Fibroblast of lung (primary cell): ENCODE measurements around the gene MROH2B. TPM values are rescaled to one million over a fixed set of nuclear protein-coding genes. Genes with fewer than 3 reads are reported as not detected.

ENCODE experiments used
- DNase-seq, 2 donors: peaks; one replicate each; pipeline versions ENCODE4 v3.0.0 to v3.0.0-alpha.2; 2010; ENCODE audit warnings: low read depth in 2 of 2
- H2AFZ ChIP-seq: 2 replicates; pipeline ENCODE4 v1.5.1; 2012; ENCODE audit warnings: low read length, control low read depth, inconsistent platforms
- H3K27ac ChIP-seq: 2 replicates; pipeline ENCODE4 v1.5.1; 2011; ENCODE audit warnings: low read length, control low read depth; ENCODE audit not compliant: insufficient read depth
- H3K27me3 ChIP-seq: 2 replicates; pipeline ENCODE4 v1.5.1; 2011; ENCODE audit warnings: mild to moderate bottlenecking, low read length; ENCODE audit not compliant: control insufficient read depth, insufficient read depth
- H3K36me3 ChIP-seq: 2 replicates; pipeline ENCODE4 v1.5.1; 2011; ENCODE audit warnings: low read length; ENCODE audit not compliant: control insufficient read depth, insufficient read depth
- H3K4me1 ChIP-seq: 2 replicates; pipeline ENCODE4 v1.5.1; 2011; ENCODE audit warnings: low read length; ENCODE audit not compliant: control insufficient read depth, insufficient read depth; ENCODE audit errors: extremely low read depth
- H3K4me2 ChIP-seq: 2 replicates; pipeline ENCODE4 v1.5.1; 2011; ENCODE audit warnings: low read length, control low read depth; ENCODE audit not compliant: insufficient read depth; ENCODE audit errors: extremely low read depth
- H3K4me3 ChIP-seq, 4 experiments: fragments of 200-600 bp in 1 of 4; sonication (generic) in 1 of 4; replicated peaks in 1 of 4; 2 replicates each; pipeline ENCODE4 v1.5.1; 2011 to 2016; ENCODE audit warnings: low read length in 4 of 4, low read depth in 3 of 4, mild to moderate bottlenecking in 3 of 4, control low read depth in 2 of 4, inconsistent platforms in 1 of 4, mixed read lengths in 1 of 4; ENCODE audit not compliant: insufficient read depth in 1 of 4; ENCODE audit errors: control extremely low read depth in 1 of 4
- H3K79me2 ChIP-seq: 2 replicates; pipeline ENCODE4 v1.5.1; 2012; ENCODE audit warnings: mild to moderate bottlenecking, low read length, inconsistent platforms; ENCODE audit not compliant: control insufficient read depth, insufficient read depth
- H3K9ac ChIP-seq: 2 replicates; pipeline ENCODE4 v1.5.1; 2011; ENCODE audit warnings: mild to moderate bottlenecking, low read length, control low read depth; ENCODE audit not compliant: insufficient read depth
- H3K9me3 ChIP-seq: 2 replicates; pipeline ENCODE4 v1.5.1; 2012; ENCODE audit warnings: low read depth, low read length; ENCODE audit not compliant: control insufficient read depth, insufficient read depth
- H4K20me1 ChIP-seq: 2 replicates; pipeline ENCODE4 v1.5.1; 2011; ENCODE audit warnings: low read length; ENCODE audit not compliant: control insufficient read depth, insufficient read depth; ENCODE audit errors: extremely low read depth
- EZH2 ChIP-seq: IDR thresholded peaks from 2 replicates; pipeline ENCODE4 v1.5.1; 2012; ENCODE audit warnings: low read length, control low read depth, mild to moderate bottlenecking; ENCODE audit errors: missing control alignments
- polyA plus RNA-seq, 2 donors: library from polyadenylated mRNA; depleted of rRNA in 1 of 2; stranded (reverse) in 1 of 2; unstranded in 1 of 2; fragments of >200 nt; gene quantifications; 2 replicates each; pipeline ENCODE4 v1.2.1, GENCODE V29; 2011 to 2012; ENCODE audit warnings: missing spikeins in 1 of 2
- total RNA-seq: library from RNA; depleted of rRNA; stranded (reverse); fragments of >200 nt; gene quantifications from 2 replicates; pipeline ENCODE4 v1.2.1, GENCODE V29; 2014
- TF ChIP-seq, protein P1 (sequence below), 2 donors: IDR thresholded peaks in 1 of 2; conservative IDR thresholded peaks in 1 of 2; 1 replicate in 1 of 2; 2 replicates in 1 of 2; pipeline ENCODE4 v1.5.1; 2011 to 2012; ENCODE audit warnings: low read length in 2 of 2, control low read depth in 1 of 2, inconsistent platforms in 1 of 2, low read depth in 1 of 2, mild to moderate bottlenecking in 1 of 2

Gene MROH2B
- total and polyA plus RNA-seq, 2 donors (not counting 1 experiment from before 2014, with no cell fraction given), result not detected

DNA sequence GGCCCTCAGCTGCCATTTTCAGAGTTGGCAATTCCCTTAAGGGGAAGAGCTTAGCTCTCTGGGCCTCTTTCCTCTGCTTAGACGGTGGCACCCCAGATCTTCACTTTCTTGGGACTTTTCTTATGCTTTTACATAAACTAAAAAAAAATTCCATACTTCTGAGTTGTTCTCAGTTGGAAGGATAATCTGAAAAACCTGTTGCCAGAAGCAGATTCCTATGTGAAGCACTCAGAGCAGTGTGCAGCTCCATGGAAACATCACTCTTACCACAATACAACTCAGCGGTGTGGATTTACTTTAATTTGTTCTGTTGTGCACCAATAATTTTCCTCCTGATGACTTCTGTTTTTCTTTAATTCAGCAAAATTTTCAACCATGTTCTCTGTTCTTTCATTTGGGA, 44.1 kb upstream of the MROH2B start:
- no peak for TF ChIP-seq EZH2
- TF ChIP-seq, protein P1, sequence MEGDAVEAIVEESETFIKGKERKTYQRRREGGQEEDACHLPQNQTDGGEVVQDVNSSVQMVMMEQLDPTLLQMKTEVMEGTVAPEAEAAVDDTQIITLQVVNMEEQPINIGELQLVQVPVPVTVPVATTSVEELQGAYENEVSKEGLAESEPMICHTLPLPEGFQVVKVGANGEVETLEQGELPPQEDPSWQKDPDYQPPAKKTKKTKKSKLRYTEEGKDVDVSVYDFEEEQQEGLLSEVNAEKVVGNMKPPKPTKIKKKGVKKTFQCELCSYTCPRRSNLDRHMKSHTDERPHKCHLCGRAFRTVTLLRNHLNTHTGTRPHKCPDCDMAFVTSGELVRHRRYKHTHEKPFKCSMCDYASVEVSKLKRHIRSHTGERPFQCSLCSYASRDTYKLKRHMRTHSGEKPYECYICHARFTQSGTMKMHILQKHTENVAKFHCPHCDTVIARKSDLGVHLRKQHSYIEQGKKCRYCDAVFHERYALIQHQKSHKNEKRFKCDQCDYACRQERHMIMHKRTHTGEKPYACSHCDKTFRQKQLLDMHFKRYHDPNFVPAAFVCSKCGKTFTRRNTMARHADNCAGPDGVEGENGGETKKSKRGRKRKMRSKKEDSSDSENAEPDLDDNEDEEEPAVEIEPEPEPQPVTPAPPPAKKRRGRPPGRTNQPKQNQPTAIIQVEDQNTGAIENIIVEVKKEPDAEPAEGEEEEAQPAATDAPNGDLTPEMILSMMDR (conservative IDR thresholded peaks at IDR 0.05 in 1 of 2, IDR thresholded peaks at IDR 0.05 in 1 of 2; ENCODE audit: low read depth in 1 of 2, low read length in 2 of 2), result no peak
- Histone ChIP-seq H3K4me1 (no peaks in the 10 kb centered on the region), H3K27me3 (no peaks in the 10 kb centered on the region), H4K20me1 (no peaks in the 10 kb centered on the region), H3K27ac (peak overlapping the region; percentile 8), H3K4me2 (no peak overlapping the region), H3K9ac (no peak overlapping the region), H2AFZ (no peak overlapping the region), H3K36me3 (no peaks in the 10 kb centered on the region), H3K79me2 (no peaks in the 10 kb centered on the region), H3K9me3 (no peaks in the 10 kb centered on the region), H3K4me3 (no peak overlapping the region)
- DNase-seq, result peak; percentile 71 to 84

DNA sequence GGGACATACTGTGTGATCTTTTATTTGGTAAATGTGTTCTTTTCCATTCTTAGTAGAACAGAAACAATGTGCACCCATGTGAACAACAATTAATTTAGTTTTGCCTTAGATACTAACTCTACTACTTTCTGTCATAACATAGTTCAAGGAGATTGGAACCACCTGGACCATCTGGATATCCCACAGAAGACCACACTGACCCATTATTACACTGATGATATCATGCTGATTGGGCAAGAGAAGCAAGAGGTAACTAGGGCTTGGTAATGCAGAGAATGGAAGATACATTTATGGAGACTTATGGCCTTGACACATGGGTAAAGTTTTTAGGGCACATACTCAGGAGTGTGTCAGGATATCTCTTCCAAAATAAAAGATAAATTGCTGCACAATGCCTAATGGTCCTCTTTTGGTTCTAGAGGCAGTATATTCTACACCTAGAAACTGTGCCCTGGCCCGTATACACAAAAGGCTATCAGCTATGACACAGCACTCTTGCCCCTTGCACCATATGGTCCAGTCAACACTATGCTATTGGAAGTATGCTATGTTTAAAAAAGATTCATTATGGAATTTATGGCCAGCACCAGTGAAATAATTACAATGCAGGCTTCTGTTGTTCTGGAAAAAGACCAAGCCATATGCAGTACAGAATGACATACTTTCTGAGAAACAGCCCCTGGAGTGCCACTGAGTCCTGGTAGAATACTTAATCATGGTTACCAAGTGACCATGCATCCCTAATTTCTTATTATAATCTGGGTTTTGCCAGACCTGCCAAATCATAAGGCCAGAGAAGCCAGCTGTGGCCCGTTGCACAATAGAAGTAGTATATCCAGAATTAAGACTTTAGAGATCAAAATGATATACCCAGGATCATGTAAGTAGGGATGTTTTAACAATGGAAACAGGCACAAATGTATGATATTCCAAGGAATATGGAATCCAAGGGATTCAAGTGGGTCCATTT, 41.6 kb upstream of the MROH2B start:
- Histone ChIP-seq H3K36me3 (no peaks in the 10 kb centered on the region), H3K79me2 (no peaks in the 10 kb centered on the region), H3K9me3 (no peaks in the 10 kb centered on the region), H4K20me1 (no peaks in the 10 kb centered on the region), H3K4me2 (no peak overlapping the region), H3K4me3 (no peak overlapping the region), H3K9ac (no peak overlapping the region), H2AFZ (no peak overlapping the region), H3K27ac (peak overlapping the region; percentile 32), H3K4me1 (no peaks in the 10 kb centered on the region), H3K27me3 (no peaks in the 10 kb centered on the region)
- peak; percentile 35 to 56 for DNase-seq
- TF ChIP-seq EZH2, result no peak
- TF ChIP-seq, protein P1 (conservative IDR thresholded peaks at IDR 0.05 in 1 of 2, IDR thresholded peaks at IDR 0.05 in 1 of 2; ENCODE audit: low read depth in 1 of 2, low read length in 2 of 2), result no peak

DNA sequence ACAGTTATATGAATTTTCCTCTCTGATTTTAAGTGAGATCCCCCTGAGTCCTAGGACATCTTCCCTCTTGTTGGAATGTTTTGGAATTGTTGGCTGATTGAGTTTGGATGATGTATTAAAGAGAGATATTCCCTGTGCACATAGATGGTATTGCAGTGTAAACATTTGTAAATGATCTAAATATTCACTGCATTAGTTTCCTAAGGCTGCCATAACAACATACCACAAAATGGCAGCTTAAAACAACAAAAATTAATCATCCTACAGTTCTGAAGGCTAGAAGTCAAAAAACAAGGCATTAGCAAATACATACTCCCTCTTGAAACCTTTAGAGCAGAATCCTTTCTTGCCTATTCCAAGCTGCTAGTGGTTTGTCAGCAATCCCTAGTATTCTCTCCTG, 38.0 kb upstream of the MROH2B start:
- Histone ChIP-seq H3K36me3 (no peaks in the 10 kb centered on the region), H2AFZ (no peak overlapping the region), H3K4me3 (no peak overlapping the region), H3K27ac (no peak overlapping the region), H4K20me1 (no peaks in the 10 kb centered on the region), H3K79me2 (no peaks in the 10 kb centered on the region), H3K9me3 (no peaks in the 10 kb centered on the region), H3K4me2 (no peak overlapping the region), H3K27me3 (no peaks in the 10 kb centered on the region), H3K9ac (no peak overlapping the region), H3K4me1 (no peaks in the 10 kb centered on the region)
- no peak for TF ChIP-seq EZH2
- TF ChIP-seq, protein P1 (conservative IDR thresholded peaks at IDR 0.05 in 1 of 2, IDR thresholded peaks at IDR 0.05 in 1 of 2; ENCODE audit: low read depth in 1 of 2, low read length in 2 of 2), result no peak
- DNase-seq, result peak; percentile 14 to 62
